H1 (cell line): Measurements from ENCODE around the gene MRPS35.

ENCODE experiments used
- ATF2 ChIP-seq: IDR thresholded peaks from 2 replicates; pipeline ENCODE4 v1.6.1; 2012; ENCODE audit warnings: low read length, inconsistent platforms
- CEBPB ChIP-seq: IDR thresholded peaks from 2 replicates; pipeline ENCODE4 v1.6.1; 2012; ENCODE audit warnings: low read depth, low read length
- CHD7 ChIP-seq: fragments of 300-600 bp; sonication (generic); IDR thresholded peaks from 2 replicates; pipeline ENCODE4 v1.7.1; 2012; ENCODE audit warnings: low read length, moderate library complexity, mild to moderate bottlenecking, inconsistent platforms; ENCODE audit not compliant: insufficient replicate concordance
- CREB1 ChIP-seq: IDR thresholded peaks from 2 replicates; pipeline ENCODE4 v1.6.1; 2012; ENCODE audit warnings: inconsistent platforms
- CTCF ChIP-seq, 3 experiments: IDR thresholded peaks; 1 replicate in 2 of 3; 2 replicates in 1 of 3; pipeline versions ENCODE4 v1.5.1 to v1.6.1; 2011; ENCODE audit warnings: low read length in 3 of 3, mild to moderate bottlenecking in 3 of 3, inconsistent platforms in 2 of 3, low read depth in 1 of 3, moderate library complexity in 1 of 3; ENCODE audit not compliant: insufficient read depth in 1 of 3; ENCODE audit errors: control extremely low read depth in 1 of 3
- GABPA ChIP-seq: IDR thresholded peaks from 2 replicates; pipeline ENCODE4 v1.6.1; 2011; ENCODE audit warnings: mild to moderate bottlenecking, low read length, moderate library complexity, borderline replicate concordance; ENCODE audit not compliant: insufficient read depth
- HDAC2 ChIP-seq, 2 experiments: fragments of 300-600 bp in 1 of 2; sonication (generic) in 1 of 2; IDR thresholded peaks; 2 replicates each; pipeline ENCODE4 v1.6.1; 2011 to 2012; ENCODE audit warnings: low read depth in 2 of 2, low read length in 2 of 2, mild to moderate bottlenecking in 2 of 2, moderate library complexity in 2 of 2, borderline replicate concordance in 1 of 2, inconsistent platforms in 1 of 2
- POLR2A ChIP-seq, 2 experiments: IDR thresholded peaks; 1 replicate in 1 of 2; 2 replicates in 1 of 2; pipeline ENCODE4 v1.6.1; 2011; ENCODE audit warnings: low read depth in 2 of 2, low read length in 2 of 2, mild to moderate bottlenecking in 2 of 2; ENCODE audit errors: control extremely low read depth in 1 of 2
- POLR2AphosphoS5 ChIP-seq: IDR thresholded peaks from 2 replicates; pipeline ENCODE4 v1.6.1; 2011; ENCODE audit warnings: low read depth, low read length
- USF2 ChIP-seq: IDR thresholded peaks from 2 replicates; pipeline ENCODE4 v1.6.1; 2011; ENCODE audit warnings: low read length, improper control_type of control experiment
- YY1 ChIP-seq: IDR thresholded peaks from 2 replicates; pipeline ENCODE4 v1.6.1; 2011; ENCODE audit warnings: low read depth, mild to moderate bottlenecking, low read length
- ZNF274 ChIP-seq: IDR thresholded peaks from 2 replicates; pipeline ENCODE4 v1.7.0; 2012; ENCODE audit warnings: low read length, borderline replicate concordance; ENCODE audit errors: extremely low read depth

GRCh38 chr12:27756670-27757195, 46.1 kb downstream of the MRPS35 start:
- TF ChIP-seq CTCF (IDR thresholded peaks at IDR 0.05; ENCODE audit: control extremely low read depth in 1 of 3, insufficient read depth in 1 of 3, low read depth in 1 of 3, low read length in 3 of 3) (no peak), YY1 (no peak), POLR2A (IDR thresholded peaks at IDR 0.05; ENCODE audit: control extremely low read depth in 1 of 2, low read depth in 2 of 2, low read length in 2 of 2) (no peak), USF2 (no peak), POLR2AphosphoS5 (no peak), HDAC2 (IDR thresholded peaks at IDR 0.05; ENCODE audit: borderline replicate concordance in 1 of 2, low read depth in 2 of 2, low read length in 2 of 2) (no peak), ZNF274 (no peak), CEBPB (no peak), GABPA (no peak), ATF2 (no peak), CHD7 (no peak), CREB1 (no peak)
